IMR-90 (cell line): Measurements from ENCODE around the gene CES2. TPM values are rescaled to one million over a fixed set of nuclear protein-coding genes. Genes with fewer than 3 reads are reported as not detected.

ENCODE experiments used
- ATAC-seq: fragments of 200-7000 bp; cut with Tn5 transposase; 2 replicates; pipeline ENCODE4 v1.9.1; 2020; ENCODE audit warnings: low read depth, mild to moderate bottlenecking, moderate library complexity
- BruUV-seq: library from RNA; stranded (reverse); fragments of 400-500 nt; replicated peaks from 2 replicates; lab custom pipeline; 2021; lab: Mats Ljungman, UMichigan
- CTCF ChIA-PET: fragments of 300-600 bp; formaldehyde crosslinking; extraction: SDS; loops from one replicate; lab custom pipeline; 2021; ENCODE audit warnings: antibody characterized with exemption; lab: Yijun Ruan, JAX
- POLR2A ChIA-PET: fragments of 300-600 bp; sonication (Branson Sonifier 250); formaldehyde crosslinking; loops from one replicate; lab custom pipeline; 2022; ENCODE audit warnings: antibody characterized with exemption; ENCODE audit not compliant: unreplicated experiment; lab: Charles Lee
- DNase-seq: peaks from one replicate; pipeline ENCODE4 v3.0.0; 2013
- H2AFZ ChIP-seq: replicated peaks from 2 replicates; pipeline ENCODE3; 2013; ENCODE audit warnings: low read length, mild to moderate bottlenecking; ENCODE audit not compliant: poor library complexity
- H2AK5ac ChIP-seq: 2 replicates; pipeline ENCODE4 v1.6.1; 2013; ENCODE audit warnings: low read depth, low read length, inconsistent platforms
- H2AK9ac ChIP-seq: replicated peaks from 2 replicates; pipeline ENCODE3; 2013; ENCODE audit warnings: mild to moderate bottlenecking, low read depth, low read length, moderate library complexity; ENCODE audit not compliant: poor library complexity
- H2BK120ac ChIP-seq: 2 replicates; pipeline ENCODE4 v1.6.1; 2013; ENCODE audit warnings: low read depth, low read length, inconsistent platforms
- H2BK15ac ChIP-seq: 3 replicates; pipeline ENCODE4 v1.6.1; 2013; ENCODE audit warnings: low read depth, low read length, inconsistent platforms
- H2BK20ac ChIP-seq: 2 replicates; pipeline ENCODE4 v1.6.1; 2013; ENCODE audit warnings: low read depth, mild to moderate bottlenecking, inconsistent platforms, low read length, moderate library complexity
- H2BK5ac ChIP-seq: 2 replicates; pipeline ENCODE4 v1.6.1; 2013; ENCODE audit warnings: mild to moderate bottlenecking, low read depth, low read length, inconsistent platforms; ENCODE audit not compliant: poor library complexity, severe bottlenecking
- H3K14ac ChIP-seq: replicated peaks from 2 replicates; pipeline ENCODE4 v1.6.1; 2013; ENCODE audit warnings: low read depth, low read length, inconsistent platforms
- H3K18ac ChIP-seq: 2 replicates; pipeline ENCODE4 v1.6.1; 2013; ENCODE audit warnings: low read depth, low read length, control low read depth
- H3K23ac ChIP-seq: 2 replicates; pipeline ENCODE4 v1.6.1; 2013; ENCODE audit warnings: low read depth, low read length, inconsistent platforms
- H3K27ac ChIP-seq: 2 replicates; pipeline ENCODE4 v1.5.1; 2013; ENCODE audit warnings: mild to moderate bottlenecking, control low read depth, low read length; ENCODE audit not compliant: insufficient read depth
- H3K27me3 ChIP-seq: 2 replicates; pipeline ENCODE4 v1.6.1; 2013; ENCODE audit warnings: low read length; ENCODE audit not compliant: control insufficient read depth, insufficient read depth
- H3K36me3 ChIP-seq: 2 replicates; pipeline ENCODE4 v1.6.1; 2013; ENCODE audit warnings: low read length, mixed read lengths; ENCODE audit not compliant: control insufficient read depth, insufficient read depth
- H3K4ac ChIP-seq: 2 replicates; pipeline ENCODE4 v1.6.1; 2013; ENCODE audit warnings: low read depth, low read length, inconsistent platforms
- H3K4me1 ChIP-seq: 2 replicates; pipeline ENCODE4 v1.6.1; 2013; ENCODE audit warnings: low read length, mixed read lengths; ENCODE audit not compliant: control insufficient read depth, insufficient read depth
- H3K4me2 ChIP-seq: 2 replicates; pipeline ENCODE4 v1.6.1; 2013; ENCODE audit warnings: low read depth, mild to moderate bottlenecking, control low read depth, low read length, moderate library complexity
- H3K4me3 ChIP-seq: 2 replicates; pipeline ENCODE4 v1.5.1; 2013; ENCODE audit warnings: low read depth, mild to moderate bottlenecking, control low read depth, low read length, moderate library complexity; ENCODE audit not compliant: insufficient read depth
- H3K56ac ChIP-seq: 2 replicates; pipeline ENCODE4 v1.6.1; 2013; ENCODE audit warnings: low read length, inconsistent platforms; ENCODE audit not compliant: insufficient read depth; ENCODE audit errors: extremely low read depth
- H3K79me1 ChIP-seq, 2 experiments: 2 replicates each; pipeline ENCODE4 v1.6.1; 2013; ENCODE audit warnings: low read length in 2 of 2, inconsistent platforms in 1 of 2, low read depth in 1 of 2
- H3K9ac ChIP-seq: 2 replicates; pipeline ENCODE4 v1.6.1; 2013; ENCODE audit warnings: low read depth, low read length, control low read depth
- H3K9me1 ChIP-seq: 2 replicates; pipeline ENCODE4 v1.6.1; 2013; ENCODE audit warnings: low read length, inconsistent platforms; ENCODE audit not compliant: insufficient read depth
- H3K9me3 ChIP-seq: 2 replicates; pipeline ENCODE4 v1.6.1; 2013; ENCODE audit warnings: low read length; ENCODE audit not compliant: control insufficient read depth, insufficient read depth
- H4K20me1 ChIP-seq: 2 replicates; pipeline ENCODE4 v1.6.1; 2013; ENCODE audit warnings: low read length, inconsistent platforms; ENCODE audit not compliant: insufficient read depth
- H4K5ac ChIP-seq: 2 replicates; pipeline ENCODE4 v1.6.1; 2013; ENCODE audit warnings: mild to moderate bottlenecking, low read depth, low read length, control low read depth
- H4K8ac ChIP-seq, 2 experiments: 2 replicates each; pipeline ENCODE4 v1.6.1; 2013; ENCODE audit warnings: low read depth in 2 of 2, low read length in 2 of 2, control low read depth in 1 of 2, inconsistent platforms in 1 of 2
- H4K91ac ChIP-seq: 2 replicates; pipeline ENCODE4 v1.6.1; 2013; ENCODE audit warnings: low read depth, low read length, inconsistent platforms; ENCODE audit not compliant: insufficient read depth
- CTCF ChIP-seq: conservative IDR thresholded peaks from 2 replicates; pipeline ENCODE4 v1.5.1; 2012; ENCODE audit warnings: mild to moderate bottlenecking, low read depth, low read length, improper control_type of control experiment
- POLR2A ChIP-seq: IDR thresholded peaks from 2 replicates; pipeline ENCODE4 v1.6.1; 2012; ENCODE audit warnings: mild to moderate bottlenecking, low read depth, low read length
- RFX5 ChIP-seq: IDR thresholded peaks from 2 replicates; pipeline ENCODE4 v1.8.0; 2012; ENCODE audit warnings: low read depth, mild to moderate bottlenecking, low read length, moderate library complexity
- WGBS, 2 experiments: methylation state at CpG; one replicate each; pipeline versions ENCODE4 v1.1.5 to v1.1.7; 2013; ENCODE audit warnings: missing lambda C conversion rate in 2 of 2; ENCODE audit not compliant: insufficient read length in 1 of 2; ENCODE audit errors: extremely low coverage in 2 of 2; 5-methylcytosine and 5-hydroxymethylcytosine counted together
- dilution Hi-C: fragments of 300-500 bp; cut with HindIII; formaldehyde crosslinking; loops from one replicate; pipeline ENCODE4 v1.14.3; 2018; ENCODE audit warnings: low sequenced_read_pairs; ENCODE audit not compliant: unreplicated experiment
- in situ Hi-C: fragments of 300-500 bp; cut with MboI; formaldehyde crosslinking; loops from 3 replicates; pipeline ENCODE4 v1.14.3; 2019; ENCODE audit warnings: low sequenced_read_pairs, inconsistent platforms, mixed read lengths
- intact Hi-C: fragments of 100-400 bp; cut with micrococcal nuclease; formaldehyde crosslinking; loops from 2 replicates; pipeline ENCODE4 v1.10.0; 2022
- polyA plus RNA-seq, 3 experiments: library from polyadenylated mRNA; depleted of rRNA; stranded (reverse); fragments of >200 nt; gene quantifications; 2 replicates each; pipeline ENCODE4 v1.2.3, GENCODE V29; 2012; ENCODE audit warnings: low replicate concordance in 1 of 3
- total RNA-seq: library from RNA; depleted of rRNA; stranded (reverse); fragments of >200 nt; gene quantifications from 2 replicates; pipeline ENCODE4 v1.2.3, GENCODE V29; 2012
- TF ChIP-seq, protein P1 (sequence below): fragments of 150-350 bp; IDR thresholded peaks from 2 replicates; pipeline ENCODE4 v1.6.1; 2016; ENCODE audit warnings: low read depth, mild to moderate bottlenecking, low read length, moderate library complexity, borderline replicate concordance

CES2 gene
- total and polyA plus RNA-seq, 2 of the 4 experiments (the other 2 are of a cell fraction) = 15.1 to 23.2 TPM

- Histone ChIP-seq H2AK9ac (peak within 1 kb of the TSS; percentile 75), H4K5ac (peak within 1 kb of the TSS; percentile 28; the same call in 1 of the 2 replicates), H3K18ac (peak within 1 kb of the TSS; percentile 21; the same call in 1 of the 2 replicates), H3K56ac (no peak within 1 kb of the TSS), H3K27me3 (peaks cover 6% of the 10 kb centered on the region; the same call in 1 of the 2 replicates), H3K9me3 (no peaks in the 10 kb centered on the region), H2AK5ac (peak within 1 kb of the TSS; percentile 63), H4K20me1 (0 out of 2 replicates have a peak, but pooled peaks cover 4% of the 10 kb centered on the region), H2AFZ (peak within 1 kb of the TSS; percentile 88), H3K14ac (no peak within 1 kb of the TSS), H3K23ac (0 out of 2 replicates have a peak within 1 kb of the TSS, but pooled peaks have one; percentile 15), H2BK15ac (peak within 1 kb of the TSS; percentile 15; the same call in 1 of the 3 replicates), H3K36me3 (no peaks in the 10 kb centered on the region), H2BK5ac (peak within 1 kb of the TSS; percentile 54), H3K79me1 (no peaks in the 10 kb centered on the region), H3K9ac (no peak within 1 kb of the TSS), H3K4ac (peak within 1 kb of the TSS; percentile 67; the same call in 1 of the 2 replicates), H3K9me1 (peaks cover 26% of the 10 kb centered on the region), H3K27ac (no peak within 1 kb of the TSS), H4K8ac (peak within 1 kb of the TSS in 1 of 2 experiments; percentile 44; a peak in 1 of 4 replicates), H3K4me3 (peak within 1 kb of the TSS; percentile 50), H2BK120ac (peak within 1 kb of the TSS; percentile 46; the same call in 1 of the 2 replicates), H3K4me1 (peaks cover 27% of the 10 kb centered on the region), H2BK20ac (peak within 1 kb of the TSS; percentile 4), H3K4me2 (peak within 1 kb of the TSS; percentile 60), H4K91ac (no peak within 1 kb of the TSS; the same call in 1 of the 2 replicates)
- in situ Hi-C loops (no loop called here), dilution Hi-C loops (no loop called here), intact Hi-C loops (no loop called here)
- DNase-seq (peak; percentile 44), ATAC-seq (peak; percentile 22)
- ChIA-PET POLR2A (interaction anchor here (0.6 kb wide), 1 partner anchor 238 kb away, joined by 5 read pairs; no protein-coding TSS in a partner anchor), CTCF (interaction anchor here (1.1 kb wide), 1 partner anchor 30 kb away, joined by 4 read pairs; no protein-coding TSS in a partner anchor)
- TF ChIP-seq CTCF (no peak), RFX5 (no peak), POLR2A (peak; percentile 79)
- TF ChIP-seq, protein P1, sequence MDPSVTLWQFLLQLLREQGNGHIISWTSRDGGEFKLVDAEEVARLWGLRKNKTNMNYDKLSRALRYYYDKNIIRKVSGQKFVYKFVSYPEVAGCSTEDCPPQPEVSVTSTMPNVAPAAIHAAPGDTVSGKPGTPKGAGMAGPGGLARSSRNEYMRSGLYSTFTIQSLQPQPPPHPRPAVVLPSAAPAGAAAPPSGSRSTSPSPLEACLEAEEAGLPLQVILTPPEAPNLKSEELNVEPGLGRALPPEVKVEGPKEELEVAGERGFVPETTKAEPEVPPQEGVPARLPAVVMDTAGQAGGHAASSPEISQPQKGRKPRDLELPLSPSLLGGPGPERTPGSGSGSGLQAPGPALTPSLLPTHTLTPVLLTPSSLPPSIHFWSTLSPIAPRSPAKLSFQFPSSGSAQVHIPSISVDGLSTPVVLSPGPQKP = no peak
- no TSS peak for BruUV-seq
- WGBS, 2 experiments = 3% methylated on average over 11 of the region's 42 CpGs; no CpG with 5 or more reads in 1 of the 2 experiments
Measured at GRCh38 chr16:66925322-66925840, 9.9 kb upstream of the CES2 start, which contains the start of gene RRAD. Gene RRAD, minus strand, starts transcription at chr16:66925535. Its CDS starts 356 bp downstream, at chr16:66925179.
